Transverse colon (tissue), 3 donors: ENCODE measurements around the gene TENM4.

ENCODE experiments used
- CTCF ChIP-seq, 5 experiments: fragments of 200-600 bp in 3 of 5; fragments of 450-650 bp in 2 of 5; sonication (generic) in 3 of 5; IDR thresholded peaks; 1 replicate in 2 of 5; 2 replicates in 3 of 5; pipeline ENCODE4 v1.5.1; 2016 to 2017; ENCODE audit warnings: antibody characterized with exemption in 5 of 5, inconsistent platforms in 3 of 5, mild to moderate bottlenecking in 2 of 5, moderate library complexity in 1 of 5
- POLR2A ChIP-seq: fragments of 450-650 bp; IDR thresholded peaks from one replicate; pipeline ENCODE4 v1.6.1; 2016; ENCODE audit warnings: antibody characterized with exemption, mild to moderate bottlenecking, moderate library complexity

- TF ChIP-seq POLR2A (no peak), CTCF (IDR thresholded peaks at IDR 0.05) (no peak)
Observed at GRCh38 chr11:79375818-79376550, 64.8 kb downstream of the TENM4 start.
